T-helper 1 cell (primary cell): ENCODE results near the gene TRIM68.

Experiments
- DNase-seq, 5 donors: peaks; one replicate each; pipeline ENCODE4 v3.0.0-alpha.2; 2012 to 2020
- total RNA-seq, 4 donors: gene quantifications; one replicate each; lab custom pipeline; 2026; lab: John Stamatoyannopoulos, UW

TRIM68 gene
- total RNA-seq: 6.2 to 10.9 (median 8.4) reads per million in 4 donors

GRCh38 chr11:4607781-4608666 lies at the start of gene TRIM68:
Gene TRIM68 (minus strand): TSS chr11:4608231. CDS start chr11:4605504, 2,727 bp downstream.
- peak; percentile 82 to 95 (median 91) for DNase-seq

GRCh38 chr11:4654635-4655369 lies 46.8 kb upstream of the TRIM68 start:
- no peak for DNase-seq

GRCh38 chr11:4647766-4648165 lies 39.7 kb upstream of the TRIM68 start:
- DNase-seq: no peak

- no peak for DNase-seq
Observed at GRCh38 chr11:4645974-4646373, 37.9 kb upstream of the TRIM68 start.

GRCh38 chr11:4644233-4644632 lies 36.2 kb upstream of the TRIM68 start:
- DNase-seq: no peak

GRCh38 chr11:4643682-4644081 lies 35.7 kb upstream of the TRIM68 start, which contains the start of gene OR51E1:
Gene OR51E1 (plus strand): TSS chr11:4643982. CDS start chr11:4652527, 8,545 bp downstream.
- DNase-seq: no peak

GRCh38 chr11:4643076-4643475 lies 35.0 kb upstream of the TRIM68 start:
- no peak for DNase-seq

- no peak for DNase-seq
Observed at GRCh38 chr11:4642043-4642442, 34.0 kb upstream of the TRIM68 start.

- no peak for DNase-seq
Observed at GRCh38 chr11:4641501-4641900, 33.5 kb upstream of the TRIM68 start.

GRCh38 chr11:4639931-4640330 lies 31.9 kb upstream of the TRIM68 start:
- DNase-seq: no peak

GRCh38 chr11:4637662-4638047 lies 29.6 kb upstream of the TRIM68 start:
- DNase-seq: no peak

GRCh38 chr11:4636962-4637661 lies 29.1 kb upstream of the TRIM68 start, which contains the start of gene OR51D1:
Gene OR51D1 (plus strand): TSS chr11:4637477. CDS start chr11:4639791, 2,314 bp downstream.
- DNase-seq: peak; percentile 24 to 55 (median 51)

GRCh38 chr11:4636136-4636535 lies 28.1 kb upstream of the TRIM68 start:
- no peak for DNase-seq

- peak in 3 of 5 donors; percentile 13 to 40 (median 33) for DNase-seq
Observed at GRCh38 chr11:4626207-4627099, 18.4 kb upstream of the TRIM68 start.

- DNase-seq: no peak
Observed at GRCh38 chr11:4619514-4619913, 11.5 kb upstream of the TRIM68 start.

GRCh38 chr11:4615856-4616444 lies 7.9 kb upstream of the TRIM68 start:
- no peak for DNase-seq

- no peak for DNase-seq
Observed at GRCh38 chr11:4611986-4612385, 4.0 kb upstream of the TRIM68 start.

GRCh38 chr11:4610258-4610935 lies 2.4 kb upstream of the TRIM68 start:
- DNase-seq: peak in 1 of 5 donors; percentile 64

GRCh38 chr11:4607096-4607495 lies 935 bp downstream of the TRIM68 start:
- DNase-seq: no peak

GRCh38 chr11:4606231-4607015 lies 1.6 kb downstream of the TRIM68 start:
- no peak for DNase-seq
